GM12865 (cell line): ENCODE data around the gene CDKN2A.

ENCODE experiments used
- DNase-seq: peaks from one replicate; pipeline ENCODE4 v3.0.0; 2010; ENCODE audit warnings: low read depth
- H3K4me3 ChIP-seq: 2 replicates; pipeline ENCODE4 v1.5.1; 2011; ENCODE audit warnings: mild to moderate bottlenecking, low read depth, low read length, control low read depth
- CTCF ChIP-seq: IDR thresholded peaks from 2 replicates; pipeline ENCODE4 v1.5.1; 2011; ENCODE audit warnings: low read length, control low read depth, low read depth, inconsistent platforms; ENCODE audit not compliant: insufficient read depth; ENCODE audit errors: missing control alignments

Gene CDKN2A

GRCh38 chr9:22008384-22008716, 14.2 kb upstream of the CDKN2A start:
- no peak for DNase-seq
- no peak for TF ChIP-seq CTCF

GRCh38 chr9:22005702-22006606, 11.8 kb upstream of the CDKN2A start:
- no peak for TF ChIP-seq CTCF
- no peak overlapping the region for H3K4me3 ChIP-seq
- DNase-seq: no peak

More at GRCh38 chr9:22008384-22008716, 14.2 kb upstream of the CDKN2A start:
- peak overlapping the region; percentile 35 for H3K4me3 ChIP-seq

GRCh38 chr9:22005021-22005701, 11.0 kb upstream of the CDKN2A start:
- H3K4me3 ChIP-seq: no peak overlapping the region
- peak; percentile 25 for DNase-seq

GRCh38 chr9:22002038-22002437, 7.8 kb upstream of the CDKN2A start:
- no peak for TF ChIP-seq CTCF
- H3K4me3 ChIP-seq: no peak overlapping the region
- no peak for DNase-seq

More at GRCh38 chr9:22005021-22005701, 11.0 kb upstream of the CDKN2A start:
- peak; percentile 11 for TF ChIP-seq CTCF

GRCh38 chr9:21998026-21998425, 3.8 kb upstream of the CDKN2A start:
- TF ChIP-seq CTCF: no peak
- no peak for DNase-seq
- H3K4me3 ChIP-seq: no peak overlapping the region

- no peak for TF ChIP-seq CTCF
- no peak for DNase-seq
- H3K4me3 ChIP-seq: no peak overlapping the region
Observed at GRCh38 chr9:21997480-21997879, 3.3 kb upstream of the CDKN2A start.
